ENCODE results near the gene CBX8.

Gene CBX8

DNA sequence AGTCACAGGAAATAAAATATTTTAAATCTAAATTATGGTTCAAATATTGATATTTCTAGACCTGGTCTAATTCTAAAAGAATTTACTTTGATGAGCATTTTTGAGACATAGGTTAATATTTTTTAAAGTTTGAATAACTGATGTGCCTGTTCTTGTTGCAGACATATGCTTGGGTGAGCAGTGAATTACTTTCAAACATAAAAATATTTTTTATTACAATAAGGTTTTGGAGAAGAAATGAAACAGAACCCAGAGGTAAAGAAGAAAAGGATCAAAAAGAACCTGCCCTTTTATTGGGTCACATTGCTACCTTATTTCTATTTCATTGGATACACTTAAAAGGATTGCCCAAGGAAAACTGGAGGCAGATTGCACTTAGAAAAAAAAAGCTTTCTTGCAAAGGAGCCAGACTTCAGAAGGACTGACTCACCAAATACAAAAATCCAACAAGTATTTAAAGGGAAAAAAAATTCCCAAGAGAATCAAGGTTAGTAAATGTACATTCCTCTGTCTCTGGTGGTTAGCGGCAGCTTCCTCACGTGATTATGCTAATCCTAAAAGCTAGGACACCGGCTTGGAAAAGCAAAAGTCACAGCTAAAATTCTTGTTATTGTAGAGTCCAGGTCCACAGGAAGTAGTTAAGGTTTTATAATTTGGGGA lies 47.6 kb downstream of the CBX8 start:
- Histone ChIP-seq H3K36me3 (ENCODE audit: insufficient read depth, low read length) (no peaks in the 10 kb centered on the region), H3K27ac (ENCODE audit: low read depth, low read length) (no peak overlapping the region), H3K27me3 (ENCODE audit: insufficient read depth, low read length) (peaks cover 49% of the 10 kb centered on the region), H3K9me3 (ENCODE audit: insufficient read depth, low read depth, low read length) (no peaks in the 10 kb centered on the region), H3K9ac (ENCODE audit: low read depth, low read length) (no peak overlapping the region), H3K4me3 (ENCODE audit: low read length) (no peak overlapping the region), H3K4me1 (ENCODE audit: insufficient read depth, low read length) (peaks cover 13% of the 10 kb centered on the region)
- WGBS = 33% methylated on average over 3 of the region's 3 CpGs

GRCh38 chr17:79748295-79749099 lies 48.4 kb downstream of the CBX8 start:
- Histone ChIP-seq H3K9ac (ENCODE audit: low read depth, low read length) (no peak overlapping the region), H3K4me1 (ENCODE audit: insufficient read depth, low read length) (peaks cover 13% of the 10 kb centered on the region), H3K4me3 (ENCODE audit: low read length) (peak overlapping the region; percentile 34), H3K27me3 (ENCODE audit: insufficient read depth, low read length) (peaks cover 54% of the 10 kb centered on the region), H3K36me3 (ENCODE audit: insufficient read depth, low read length) (no peaks in the 10 kb centered on the region), H3K27ac (ENCODE audit: low read depth, low read length) (no peak overlapping the region), H3K9me3 (ENCODE audit: insufficient read depth, low read depth, low read length) (no peaks in the 10 kb centered on the region)
- WGBS = 4% methylated on average over 55 of the region's 55 CpGs

- Histone ChIP-seq H3K4me3 (ENCODE audit: low read length) (peak overlapping the region; percentile 34), H3K4me1 (ENCODE audit: insufficient read depth, low read length) (peaks cover 13% of the 10 kb centered on the region), H3K27me3 (ENCODE audit: insufficient read depth, low read length) (peaks cover 62% of the 10 kb centered on the region), H3K36me3 (ENCODE audit: insufficient read depth, low read length) (no peaks in the 10 kb centered on the region), H3K9me3 (ENCODE audit: insufficient read depth, low read depth, low read length) (no peaks in the 10 kb centered on the region), H3K27ac (ENCODE audit: low read depth, low read length) (no peak overlapping the region), H3K9ac (ENCODE audit: low read depth, low read length) (no peak overlapping the region)
- 3% methylated on average over 74 of the region's 74 CpGs for WGBS
Measured at GRCh38 chr17:79747508-79748294, 49.2 kb downstream of the CBX8 start.

GRCh38 chr17:79746889-79747507 lies 49.9 kb downstream of the CBX8 start:
- Histone ChIP-seq H3K9ac (ENCODE audit: low read depth, low read length) (no peak overlapping the region), H3K27me3 (ENCODE audit: insufficient read depth, low read length) (peaks cover 69% of the 10 kb centered on the region), H3K9me3 (ENCODE audit: insufficient read depth, low read depth, low read length) (no peaks in the 10 kb centered on the region), H3K4me3 (ENCODE audit: low read length) (peak overlapping the region; percentile 8), H3K4me1 (ENCODE audit: insufficient read depth, low read length) (peaks cover 13% of the 10 kb centered on the region), H3K36me3 (ENCODE audit: insufficient read depth, low read length) (no peaks in the 10 kb centered on the region), H3K27ac (ENCODE audit: low read depth, low read length) (no peak overlapping the region)
- WGBS = 5% methylated on average over 22 of the region's 22 CpGs

DNA sequence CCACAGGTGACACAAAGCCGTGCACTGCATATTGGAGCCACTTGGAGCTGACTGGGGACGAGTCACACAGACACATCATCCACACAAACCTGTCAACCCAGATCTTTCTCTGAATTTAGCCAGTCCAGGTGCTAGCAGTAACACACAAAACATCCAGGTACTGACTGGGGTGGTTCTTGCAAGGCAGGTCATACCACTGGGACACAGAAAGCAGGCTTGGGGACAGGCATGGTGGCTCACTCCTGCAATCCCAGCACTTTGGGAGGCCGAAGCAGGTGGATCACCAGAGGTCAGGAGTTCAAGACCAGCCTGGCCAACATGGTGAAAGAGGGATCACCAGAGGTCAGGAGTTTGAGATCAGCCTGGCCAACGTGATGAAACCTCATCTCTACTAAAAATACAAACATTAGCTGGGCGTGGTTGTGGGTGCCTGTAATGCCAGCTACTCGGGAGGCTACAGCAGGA lies 51.2 kb downstream of the CBX8 start:
- no peak overlapping the region for H3K4me3 ChIP-seq (ENCODE audit: low read length)
- peaks cover 70% of the 10 kb centered on the region for H3K27me3 ChIP-seq (ENCODE audit: insufficient read depth, low read length)
- no peak overlapping the region for H3K9ac ChIP-seq (ENCODE audit: low read depth, low read length)
- no peak overlapping the region for H3K27ac ChIP-seq (ENCODE audit: low read depth, low read length)
- 60% methylated on average over 6 of the region's 6 CpGs for WGBS
- H3K4me1 ChIP-seq (ENCODE audit: insufficient read depth, low read length) = peaks cover 13% of the 10 kb centered on the region
- H3K36me3 ChIP-seq (ENCODE audit: insufficient read depth, low read length) = no peaks in the 10 kb centered on the region
- H3K9me3 ChIP-seq (ENCODE audit: insufficient read depth, low read depth, low read length) = no peaks in the 10 kb centered on the region

DNA sequence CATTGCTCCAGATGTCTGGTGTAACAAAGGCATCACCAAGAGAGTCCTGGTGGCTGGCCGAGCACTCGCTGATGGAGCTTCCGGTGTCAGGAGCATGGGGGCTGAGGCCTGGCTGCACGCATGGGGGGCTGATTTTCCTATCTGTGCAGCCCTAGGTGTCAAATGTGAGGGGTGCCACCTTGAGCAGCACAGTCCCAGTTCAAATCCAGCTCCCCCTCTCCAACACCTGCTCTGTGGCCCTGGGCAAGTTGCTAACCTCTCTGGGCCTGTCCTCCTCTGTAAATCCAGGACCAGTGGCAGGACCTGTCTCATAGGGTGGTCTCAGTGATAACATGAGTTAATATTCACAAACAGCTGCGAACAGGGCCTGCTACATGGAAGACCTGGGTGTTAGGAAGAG lies 53.3 kb downstream of the CBX8 start:
- 93% methylated on average over 5 of the region's 5 CpGs for WGBS
- H3K9ac ChIP-seq (ENCODE audit: low read depth, low read length) = no peak overlapping the region
- H3K27ac ChIP-seq (ENCODE audit: low read depth, low read length) = no peak overlapping the region
- H3K27me3 ChIP-seq (ENCODE audit: insufficient read depth, low read length) = peaks cover 63% of the 10 kb centered on the region
- H3K36me3 ChIP-seq (ENCODE audit: insufficient read depth, low read length) = no peaks in the 10 kb centered on the region
- no peak overlapping the region for H3K4me3 ChIP-seq (ENCODE audit: low read length)
- no peaks in the 10 kb centered on the region for H3K9me3 ChIP-seq (ENCODE audit: insufficient read depth, low read depth, low read length)
- H3K4me1 ChIP-seq (ENCODE audit: insufficient read depth, low read length) = peaks cover 9% of the 10 kb centered on the region

DNA sequence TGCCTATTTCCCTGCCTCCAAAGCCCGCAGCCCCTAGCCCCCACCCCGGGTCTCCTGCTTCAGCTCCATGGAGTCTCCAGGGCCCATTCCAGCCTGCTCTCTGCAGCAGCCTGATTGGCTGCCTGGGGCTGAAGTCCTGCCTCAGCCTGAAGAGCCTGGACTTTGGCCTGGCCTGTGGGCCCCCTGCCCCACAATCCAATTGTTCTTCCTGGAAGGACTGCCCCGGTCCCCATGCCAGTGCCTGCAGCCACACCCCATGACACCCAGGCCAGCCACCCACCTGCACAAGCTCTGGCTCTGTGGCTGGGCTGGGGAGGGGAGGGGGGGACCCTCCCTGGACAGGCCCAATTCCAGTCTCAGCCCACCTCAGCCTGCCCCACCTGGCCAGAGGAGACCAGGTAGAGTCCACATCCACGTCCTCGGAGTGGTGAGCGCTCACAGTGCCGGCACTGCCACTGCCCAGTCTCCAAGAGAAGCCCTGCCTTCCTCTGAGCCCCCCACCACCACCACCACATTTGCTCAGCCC lies 53.9 kb downstream of the CBX8 start:
- Histone ChIP-seq H3K4me1 (ENCODE audit: insufficient read depth, low read length) (peaks cover 7% of the 10 kb centered on the region), H3K9me3 (ENCODE audit: insufficient read depth, low read depth, low read length) (no peaks in the 10 kb centered on the region), H3K9ac (ENCODE audit: low read depth, low read length) (no peak overlapping the region), H3K4me3 (ENCODE audit: low read length) (no peak overlapping the region), H3K36me3 (ENCODE audit: insufficient read depth, low read length) (no peaks in the 10 kb centered on the region), H3K27ac (ENCODE audit: low read depth, low read length) (no peak overlapping the region), H3K27me3 (ENCODE audit: insufficient read depth, low read length) (peaks cover 57% of the 10 kb centered on the region)
- 80% methylated on average over 7 of the region's 7 CpGs for WGBS

DNA sequence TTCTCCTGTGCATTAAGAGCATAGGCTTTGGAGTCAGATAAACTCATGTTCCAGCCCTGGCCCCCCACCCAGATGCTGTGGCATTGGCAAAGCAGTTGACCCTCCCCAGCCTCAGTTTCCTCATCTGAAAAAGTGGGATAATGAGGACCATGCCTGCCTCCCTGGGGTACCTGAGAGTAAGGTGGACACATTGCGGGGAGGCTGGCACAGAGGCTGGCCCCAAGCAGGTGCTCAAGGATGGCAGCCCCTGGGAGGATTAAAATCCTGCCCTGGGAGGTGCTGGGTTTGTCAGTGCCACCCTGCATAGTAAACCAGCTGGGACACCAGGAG lies 54.3 kb downstream of the CBX8 start:
- Histone ChIP-seq H3K4me1 (ENCODE audit: insufficient read depth, low read length) (peaks cover 7% of the 10 kb centered on the region), H3K9ac (ENCODE audit: low read depth, low read length) (no peak overlapping the region), H3K27ac (ENCODE audit: low read depth, low read length) (no peak overlapping the region), H3K9me3 (ENCODE audit: insufficient read depth, low read depth, low read length) (no peaks in the 10 kb centered on the region), H3K4me3 (ENCODE audit: low read length) (no peak overlapping the region), H3K27me3 (ENCODE audit: insufficient read depth, low read length) (peaks cover 52% of the 10 kb centered on the region), H3K36me3 (ENCODE audit: insufficient read depth, low read length) (no peaks in the 10 kb centered on the region)
- 94% methylated on average over 1 of the region's 1 CpG for WGBS

Measured in HUES64 (cell line).